Tibial artery (tissue), 4 donors: Measurements from ENCODE around the gene SLC8A3.

Experiments used
- DNase-seq, 2 donors: peaks; one replicate each; pipeline ENCODE4 v3.0.0-alpha.2; 2019
- H3K27ac ChIP-seq, 2 donors: fragments of 200-600 bp; sonication (generic) in 1 of 2; 1 replicate in 1 of 2; 2 replicates in 1 of 2; pipeline ENCODE4 v1.5.1; 2018 to 2019; ENCODE audit warnings: mild to moderate bottlenecking in 1 of 2
- H3K27me3 ChIP-seq, 2 donors: fragments of 200-600 bp; sonication (generic) in 1 of 2; one replicate each; pipeline versions ENCODE4 v1.5.1 to v1.6.0; 2016 to 2019
- H3K36me3 ChIP-seq, 3 donors: fragments of 200-600 bp; sonication (generic) in 2 of 3; one replicate each; pipeline ENCODE4 v1.5.1; 2016 to 2019; ENCODE audit warnings: mild to moderate bottlenecking in 2 of 3
- H3K4me1 ChIP-seq, 4 donors: fragments of 200-600 bp; sonication (generic) in 2 of 4; 1 replicate in 3 of 4; 2 replicates in 1 of 4; pipeline ENCODE4 v1.5.1; 2016 to 2019
- H3K4me3 ChIP-seq, 2 donors: fragments of 200-600 bp; sonication (generic) in 1 of 2; 1 replicate in 1 of 2; 2 replicates in 1 of 2; pipeline ENCODE4 v1.5.1; 2018 to 2019; ENCODE audit warnings: mild to moderate bottlenecking in 2 of 2
- H3K9me3 ChIP-seq, 3 donors: fragments of 200-600 bp; sonication (generic) in 1 of 3; one replicate each; pipeline ENCODE4 v1.5.1; 2016 to 2019
- intact Hi-C: fragments of 100-400 bp; cut with DNase I; formaldehyde crosslinking; loops from one replicate; pipeline ENCODE4 v1.15.0; 2023; ENCODE audit warnings: low total_unique reads
- TF ChIP-seq, protein P1 (sequence below), 2 experiments: fragments of 200-600 bp in 1 of 2; fragments of 450-650 bp in 1 of 2; IDR thresholded peaks; one replicate each; pipeline ENCODE4 v1.5.1; 2017 to 2019; ENCODE audit warnings: antibody characterized with exemption in 2 of 2, mild to moderate bottlenecking in 1 of 2, moderate library complexity in 1 of 2

The SLC8A3 gene

GRCh38 chr14:70192915-70193314 lies 4.2 kb upstream of the SLC8A3 start:
- TF ChIP-seq, protein P1, sequence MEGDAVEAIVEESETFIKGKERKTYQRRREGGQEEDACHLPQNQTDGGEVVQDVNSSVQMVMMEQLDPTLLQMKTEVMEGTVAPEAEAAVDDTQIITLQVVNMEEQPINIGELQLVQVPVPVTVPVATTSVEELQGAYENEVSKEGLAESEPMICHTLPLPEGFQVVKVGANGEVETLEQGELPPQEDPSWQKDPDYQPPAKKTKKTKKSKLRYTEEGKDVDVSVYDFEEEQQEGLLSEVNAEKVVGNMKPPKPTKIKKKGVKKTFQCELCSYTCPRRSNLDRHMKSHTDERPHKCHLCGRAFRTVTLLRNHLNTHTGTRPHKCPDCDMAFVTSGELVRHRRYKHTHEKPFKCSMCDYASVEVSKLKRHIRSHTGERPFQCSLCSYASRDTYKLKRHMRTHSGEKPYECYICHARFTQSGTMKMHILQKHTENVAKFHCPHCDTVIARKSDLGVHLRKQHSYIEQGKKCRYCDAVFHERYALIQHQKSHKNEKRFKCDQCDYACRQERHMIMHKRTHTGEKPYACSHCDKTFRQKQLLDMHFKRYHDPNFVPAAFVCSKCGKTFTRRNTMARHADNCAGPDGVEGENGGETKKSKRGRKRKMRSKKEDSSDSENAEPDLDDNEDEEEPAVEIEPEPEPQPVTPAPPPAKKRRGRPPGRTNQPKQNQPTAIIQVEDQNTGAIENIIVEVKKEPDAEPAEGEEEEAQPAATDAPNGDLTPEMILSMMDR (IDR thresholded peaks at IDR 0.05), result no peak

DNA sequence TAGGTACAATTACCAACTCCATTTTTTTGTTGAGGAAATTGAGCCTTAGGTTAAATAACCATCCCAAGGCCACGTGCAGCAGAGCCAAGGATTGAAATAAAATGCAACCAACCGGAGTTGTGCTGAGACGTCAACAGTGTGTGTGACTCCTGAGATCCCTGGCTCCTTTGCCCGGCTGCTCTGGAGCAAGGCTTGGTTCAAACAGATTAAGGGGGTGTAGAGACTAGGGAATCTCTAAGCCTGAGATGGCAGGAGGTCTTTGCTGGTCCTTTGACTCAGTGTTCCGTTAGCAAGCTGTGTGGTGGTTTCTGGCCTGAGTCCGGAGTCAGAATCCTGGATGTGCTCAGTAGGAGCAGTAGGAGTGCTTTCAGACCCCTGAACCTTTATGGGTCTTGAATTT lies 1.4 kb upstream of the SLC8A3 start:
- peaks cover 0 to 32% (median 24%) of the 10 kb centered on the region in 4 donors for H3K4me1 ChIP-seq
- no peak overlapping the region for H3K4me3 ChIP-seq
- no peaks in the 10 kb centered on the region for H3K36me3 ChIP-seq
- H3K27me3 ChIP-seq, result peaks cover 0 to 47% of the 10 kb centered on the region in 2 donors
- intact Hi-C loops, result no loop called here
- no peaks in the 10 kb centered on the region for H3K9me3 ChIP-seq
- no peak for DNase-seq
- H3K27ac ChIP-seq, result no peak overlapping the region
- TF ChIP-seq, protein P1 (IDR thresholded peaks at IDR 0.05), result no peak

More at GRCh38 chr14:70192915-70193314, 4.2 kb upstream of the SLC8A3 start:
- intact Hi-C loops, result no loop called here
- no peak for DNase-seq
- peaks cover 0 to 19% (median 14%) of the 10 kb centered on the region in 4 donors for H3K4me1 ChIP-seq
- peaks cover 0 to 29% of the 10 kb centered on the region in 2 donors for H3K27me3 ChIP-seq
- H3K27ac ChIP-seq, result no peak overlapping the region
- H3K36me3 ChIP-seq, result no peaks in the 10 kb centered on the region
- H3K4me3 ChIP-seq, result no peak overlapping the region
- no peaks in the 10 kb centered on the region for H3K9me3 ChIP-seq

GRCh38 chr14:70189456-70190077 lies 816 bp upstream of the SLC8A3 start:
- peaks cover 0 to 32% (median 24%) of the 10 kb centered on the region in 4 donors for H3K4me1 ChIP-seq
- peak overlapping the region in 1 of 2 donors; percentile 54 for H3K4me3 ChIP-seq
- H3K36me3 ChIP-seq, result no peaks in the 10 kb centered on the region
- TF ChIP-seq, protein P1 (IDR thresholded peaks at IDR 0.05), result no peak
- no peak for DNase-seq
- H3K27me3 ChIP-seq, result peaks cover 0 to 46% of the 10 kb centered on the region in 2 donors
- intact Hi-C loops, result no loop called here
- no peaks in the 10 kb centered on the region for H3K9me3 ChIP-seq
- H3K27ac ChIP-seq, result no peak overlapping the region

DNA sequence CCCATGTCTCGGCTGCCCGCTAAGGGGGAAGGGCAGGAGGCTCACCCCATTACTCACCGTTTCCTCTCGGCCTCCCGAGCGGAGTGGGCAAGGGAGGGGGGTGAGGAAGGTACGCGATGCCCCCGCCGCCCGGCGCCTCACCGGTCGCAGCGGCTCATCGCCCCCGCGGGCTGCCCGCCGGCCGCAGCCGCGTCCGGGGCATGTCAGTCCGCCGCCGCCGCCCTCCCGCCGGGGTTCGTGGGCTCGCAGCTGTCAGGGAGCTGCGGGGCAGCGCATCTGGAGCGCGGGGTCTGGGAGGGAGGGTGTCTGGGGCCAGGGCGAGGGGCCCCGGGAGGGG lies 461 bp downstream of the SLC8A3 start:
- H3K4me1 ChIP-seq, result peaks cover 0 to 32% (median 24%) of the 10 kb centered on the region in 4 donors
- intact Hi-C loops, result no loop called here
- H3K9me3 ChIP-seq, result no peaks in the 10 kb centered on the region
- H3K27ac ChIP-seq, result no peak overlapping the region
- H3K27me3 ChIP-seq, result peaks cover 0 to 46% of the 10 kb centered on the region in 2 donors
- H3K36me3 ChIP-seq, result no peaks in the 10 kb centered on the region
- no peak for DNase-seq
- TF ChIP-seq, protein P1 (IDR thresholded peaks at IDR 0.05), result no peak
- peak overlapping the region; percentile 39 to 54 for H3K4me3 ChIP-seq

DNA sequence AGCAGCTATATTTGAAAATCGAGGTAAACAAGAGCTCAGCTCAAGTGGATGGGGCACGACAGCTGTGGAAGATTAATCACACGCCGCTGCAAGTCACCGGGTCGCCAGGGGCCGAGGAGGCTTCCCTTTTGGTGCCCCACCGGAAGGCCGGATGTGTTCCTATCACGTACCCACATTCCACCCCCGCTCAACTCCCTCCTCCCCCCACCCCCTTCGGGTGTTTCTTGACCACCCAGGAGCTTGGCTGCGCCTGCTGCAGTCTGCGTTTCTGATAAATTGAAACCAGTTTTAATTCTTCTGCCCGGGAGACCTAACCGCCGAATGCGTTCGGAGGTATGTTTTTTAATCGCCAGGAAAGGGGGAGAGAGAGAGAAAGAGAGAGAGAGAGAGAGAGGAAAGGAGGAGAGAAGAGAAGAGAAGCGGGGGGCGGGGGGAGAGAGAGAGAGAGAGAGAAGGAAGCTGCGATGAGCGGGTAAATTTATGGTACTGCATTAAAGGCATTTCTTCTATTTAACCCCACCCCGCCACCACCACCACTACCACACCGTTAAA lies 1.8 kb downstream of the SLC8A3 start:
- Histone ChIP-seq H3K36me3 (no peaks in the 10 kb centered on the region), H3K4me1 (peaks cover 0 to 32% (median 24%) of the 10 kb centered on the region in 4 donors), H3K27me3 (peaks cover 0 to 41% of the 10 kb centered on the region in 2 donors), H3K9me3 (no peaks in the 10 kb centered on the region), H3K27ac (no peak overlapping the region), H3K4me3 (peak overlapping the region; percentile 30 to 54)
- DNase-seq, result no peak
- intact Hi-C loops, result no loop called here
- TF ChIP-seq, protein P1 (IDR thresholded peaks at IDR 0.05), result no peak
